Gastrocnemius medialis (tissue), 4 donors: ENCODE data around the gene TTLL9. TPM values are rescaled to one million over a fixed set of nuclear protein-coding genes. Genes with fewer than 3 reads are reported as not detected.

ENCODE experiments used
- ATAC-seq, 2 donors: fragments of 150-250 bp; one replicate each; pipeline ENCODE4 v1.9.1; 2016
- DNase-seq, 2 donors: peaks; one replicate each; pipeline ENCODE4 v3.0.0-alpha.2; 2019
- H3K27ac ChIP-seq, 4 donors: fragments of 200-600 bp; sonication (generic); 1 replicate in 1 of 4; 2 replicates in 3 of 4; pipeline ENCODE4 v1.5.1; 2016 to 2018; ENCODE audit warnings: mild to moderate bottlenecking in 2 of 4, moderate library complexity in 1 of 4
- H3K27me3 ChIP-seq, 3 donors: fragments of 200-600 bp; sonication (generic) in 2 of 3; 1 replicate in 1 of 3; 2 replicates in 2 of 3; pipeline versions ENCODE4 v1.5.1 to v1.6.0; 2016 to 2019; ENCODE audit warnings: mild to moderate bottlenecking in 1 of 3, moderate library complexity in 1 of 3
- H3K36me3 ChIP-seq, 2 donors: fragments of 200-600 bp; sonication (generic) in 1 of 2; one replicate each; pipeline ENCODE4 v1.5.1; 2017 to 2018
- H3K4me1 ChIP-seq, 2 donors: fragments of 200-600 bp; sonication (generic) in 1 of 2; one replicate each; pipeline ENCODE4 v1.5.1; 2016 to 2017; ENCODE audit warnings: mild to moderate bottlenecking in 2 of 2
- H3K4me3 ChIP-seq, 4 donors: fragments of 200-600 bp; sonication (generic) in 3 of 4; 1 replicate in 1 of 4; 2 replicates in 3 of 4; pipeline ENCODE4 v1.5.1; 2016 to 2019; ENCODE audit warnings: mild to moderate bottlenecking in 2 of 4
- H3K9me3 ChIP-seq, 3 donors: fragments of 200-600 bp; sonication (generic) in 2 of 3; 1 replicate in 1 of 3; 2 replicates in 2 of 3; pipeline ENCODE4 v1.5.1; 2016 to 2019
- CTCF ChIP-seq, 5 experiments: fragments of 450-650 bp in 3 of 5; fragments of 200-600 bp in 2 of 5; sonication (generic) in 2 of 5; IDR thresholded peaks in 4 of 5; conservative IDR thresholded peaks in 1 of 5; 1 replicate in 4 of 5; 2 replicates in 1 of 5; pipeline ENCODE4 v1.5.1; 2016 to 2019; ENCODE audit warnings: antibody characterized with exemption in 5 of 5, mild to moderate bottlenecking in 3 of 5, moderate library complexity in 3 of 5
- POLR2A ChIP-seq, 2 donors: fragments of 450-650 bp; IDR thresholded peaks; one replicate each; pipeline ENCODE4 v1.6.1; 2017; ENCODE audit warnings: antibody characterized with exemption in 2 of 2, mild to moderate bottlenecking in 2 of 2, moderate library complexity in 2 of 2
- in situ Hi-C, 4 donors: fragments of 200-750 bp; cut with MboI; loops; one replicate each; pipeline versions ENCODE4 v1.15.0 to v1.8.0; 2017; ENCODE audit warnings: low sequenced_read_pairs in 4 of 4
- intact Hi-C: fragments of 100-400 bp; cut with DNase I; formaldehyde crosslinking; loops from one replicate; pipeline ENCODE4 v1.15.1; 2023; ENCODE audit warnings: low total_unique reads
- total RNA-seq, 4 donors: library from RNA; depleted of rRNA; stranded (reverse); fragments of >200 nt; gene quantifications; one replicate each; pipeline versions ENCODE4 v1.1.0 to v1.2.3, GENCODE V29; 2016

TTLL9 gene, protein sequence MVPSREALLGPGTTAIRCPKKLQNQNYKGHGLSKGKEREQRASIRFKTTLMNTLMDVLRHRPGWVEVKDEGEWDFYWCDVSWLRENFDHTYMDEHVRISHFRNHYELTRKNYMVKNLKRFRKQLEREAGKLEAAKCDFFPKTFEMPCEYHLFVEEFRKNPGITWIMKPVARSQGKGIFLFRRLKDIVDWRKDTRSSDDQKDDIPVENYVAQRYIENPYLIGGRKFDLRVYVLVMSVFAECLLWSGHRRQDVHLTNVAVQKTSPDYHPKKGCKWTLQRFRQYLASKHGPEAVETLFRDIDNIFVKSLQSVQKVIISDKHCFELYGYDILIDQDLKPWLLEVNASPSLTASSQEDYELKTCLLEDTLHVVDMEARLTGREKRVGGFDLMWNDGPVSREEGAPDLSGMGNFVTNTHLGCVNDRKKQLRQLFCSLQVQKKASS
- not detected for total RNA-seq

- Histone ChIP-seq H3K9me3 (no peaks in the 10 kb centered on the region), H3K36me3 (no peaks in the 10 kb centered on the region), H3K27me3 (peaks cover 22 to 29% (median 23%) of the 10 kb centered on the region in 3 donors), H3K27ac (no peak within 1 kb of the TSS), H3K4me3 (peak within 1 kb of the TSS; percentile 49 to 69 (median 58)), H3K4me1 (peaks cover 5 to 7% of the 10 kb centered on the region in 2 donors)
- TF ChIP-seq POLR2A (IDR thresholded peaks at IDR 0.05) (no peak), CTCF (IDR thresholded peaks at IDR 0.05 in 4 of 5, conservative IDR thresholded peaks at IDR 0.05 in 1 of 5) (no peak)
- peak; percentile 62 to 70 for ATAC-seq
- in situ Hi-C loops (no loop called here), intact Hi-C loops (no loop called here)
- DNase-seq, result no peak
Measured at GRCh38 chr20:31869942-31870725, at the start of gene TTLL9, which contains the start of gene DUSP15. Gene TTLL9 (plus strand): TSS chr20:31870634. CDS start chr20:31871127, 493 bp downstream. Gene DUSP15 (minus strand): TSS chr20:31870527. CDS start chr20:31870337, 190 bp downstream.

- Histone ChIP-seq H3K36me3 (no peaks in the 10 kb centered on the region), H3K4me3 (peak overlapping the region in 3 of 4 donors; percentile 62 to 68 (median 66)), H3K27ac (peak overlapping the region; percentile 82 to 95 (median 93)), H3K9me3 (no peaks in the 10 kb centered on the region), H3K4me1 (peaks cover 49 to 81% of the 10 kb centered on the region in 2 donors), H3K27me3 (no peaks in the 10 kb centered on the region)
- intact Hi-C loops, result no loop called here
- in situ Hi-C loops, result loop anchor here in 3 of 4 donors (10.0 to 25.0 kb wide), 4 partner anchors 87 to 213 kb away; partner anchors contain the start of genes PDRG1 (in 1 of the 3) and TPX2 (in 1 of the 3)
- peak in 1 of 2 donors; percentile 47 for ATAC-seq
- peak in 1 of 2 donors; percentile 82 for DNase-seq
- no peak for TF ChIP-seq CTCF (IDR thresholded peaks at IDR 0.05 in 4 of 5, conservative IDR thresholded peaks at IDR 0.05 in 1 of 5)
- no peak for TF ChIP-seq POLR2A (IDR thresholded peaks at IDR 0.05)
Measured at GRCh38 chr20:31821427-31821826, 49.0 kb upstream of the TTLL9 start.

GRCh38 chr20:31822421-31823330, 47.8 kb upstream of the TTLL9 start:
- in situ Hi-C loops, result loop anchor here in 3 of 4 donors (10.0 to 25.0 kb wide), 4 partner anchors 88 to 212 kb away; partner anchors contain the start of genes PDRG1 (in 1 of the 3) and TPX2 (in 1 of the 3)
- Histone ChIP-seq H3K27ac (peak overlapping the region; percentile 82 to 95 (median 93)), H3K9me3 (no peaks in the 10 kb centered on the region), H3K36me3 (no peaks in the 10 kb centered on the region), H3K4me3 (peak overlapping the region; percentile 21 to 66 (median 26)), H3K4me1 (peaks cover 49 to 79% of the 10 kb centered on the region in 2 donors), H3K27me3 (no peaks in the 10 kb centered on the region)
- intact Hi-C loops, result loop anchor here (1.0 to 2.0 kb wide), 3 partner anchors 14 to 130 kb away; partner anchors contain the start of gene PDRG1
- DNase-seq (peak; percentile 81 to 96), ATAC-seq (peak; percentile 74 to 86)
- TF ChIP-seq POLR2A (IDR thresholded peaks at IDR 0.05), result peak in 1 of 2 donors; percentile 28
- TF ChIP-seq CTCF (IDR thresholded peaks at IDR 0.05 in 4 of 5, conservative IDR thresholded peaks at IDR 0.05 in 1 of 5), result peak; percentile 97 to 99 (median 99)
